PC-9 (cell line): Measurements from ENCODE around the gene SCAF4. TPM values are rescaled to one million over a fixed set of nuclear protein-coding genes. Genes with fewer than 3 reads are reported as not detected.
"Not testable (repeated sequence)": the region's sequence is repeated elsewhere in the genome, so short reads cannot be mapped to it uniquely, and the experiment has no call there.

Experiments used
- BruUV-seq: library from RNA; stranded (reverse); fragments of 400-500 nt; replicated peaks from 2 replicates; lab custom pipeline; 2021; lab: Mats Ljungman, UMichigan
- CTCF ChIA-PET: fragments of 300-600 bp; sonication (Branson Sonifier 250); formaldehyde crosslinking; loops from one replicate; lab custom pipeline; 2022; ENCODE audit warnings: antibody characterized with exemption; lab: Charles Lee
- POLR2A ChIA-PET: fragments of 300-600 bp; sonication (Branson Sonifier 250); formaldehyde crosslinking; loops from one replicate; lab custom pipeline; 2022; ENCODE audit warnings: antibody characterized with exemption; ENCODE audit not compliant: unreplicated experiment; lab: Charles Lee
- DNase-seq, 2 experiments: peaks; one replicate each; pipeline versions ENCODE4 v3.0.0 to v3.0.0-alpha.2; 2015 to 2022; ENCODE audit warnings: mixed read lengths in 1 of 2
- H2AFZ ChIP-seq: fragments of 200-600 bp; sonication (generic); 2 replicates; pipeline ENCODE4 v1.8.1; 2017; ENCODE audit warnings: antibody characterized with exemption
- H3F3A ChIP-seq: fragments of 200-600 bp; sonication (generic); 2 replicates; pipeline ENCODE4 v1.8.1; 2017; ENCODE audit warnings: antibody characterized with exemption, mild to moderate bottlenecking, low read depth; ENCODE audit not compliant: insufficient read depth
- H3K27ac ChIP-seq: fragments of 200-600 bp; sonication (generic); 2 replicates; pipeline ENCODE4 v1.6.1; 2016; ENCODE audit warnings: mixed run types
- H3K27me3 ChIP-seq: fragments of 200-600 bp; sonication (generic); 2 replicates; pipeline ENCODE4 v1.6.1; 2016; ENCODE audit warnings: low read depth, mixed run types; ENCODE audit not compliant: insufficient read depth
- H3K36me3 ChIP-seq: fragments of 200-600 bp; sonication (generic); 2 replicates; pipeline ENCODE4 v1.6.1; 2016; ENCODE audit warnings: low read depth, mixed run types
- H3K4me1 ChIP-seq: fragments of 200-600 bp; sonication (generic); replicated peaks from 2 replicates; pipeline ENCODE4 v1.6.1; 2016; ENCODE audit warnings: mixed run types; ENCODE audit not compliant: insufficient read depth
- H3K4me2 ChIP-seq: fragments of 200-600 bp; sonication (generic); 2 replicates; pipeline ENCODE4 v1.6.1; 2017; ENCODE audit warnings: mixed run types
- H3K4me3 ChIP-seq: fragments of 200-600 bp; sonication (generic); 2 replicates; pipeline ENCODE4 v1.6.1; 2016; ENCODE audit warnings: mixed run types
- H3K79me2 ChIP-seq: fragments of 200-600 bp; sonication (generic); 2 replicates; pipeline ENCODE4 v1.6.1; 2017; ENCODE audit warnings: low read depth, mixed run types
- H3K9me2 ChIP-seq: fragments of 200-600 bp; sonication (generic); 2 replicates; pipeline ENCODE4 v1.8.1; 2017; ENCODE audit warnings: mild to moderate bottlenecking; ENCODE audit not compliant: insufficient read depth
- H3K9me3 ChIP-seq: fragments of 200-600 bp; sonication (generic); 2 replicates; pipeline ENCODE4 v1.8.1; 2016; ENCODE audit warnings: low read depth; ENCODE audit not compliant: insufficient read depth
- H4K20me1 ChIP-seq: fragments of 200-600 bp; sonication (generic); 2 replicates; pipeline ENCODE4 v1.8.1; 2017; ENCODE audit not compliant: insufficient read depth
- EZH2 ChIP-seq: fragments of 200-600 bp; sonication (generic); IDR thresholded peaks from 2 replicates; pipeline ENCODE4 v1.8.0; 2017; ENCODE audit warnings: antibody characterized with exemption, low read depth
- intact Hi-C: fragments of 100-400 bp; cut with micrococcal nuclease; formaldehyde crosslinking; loops from one replicate; pipeline ENCODE4 v1.10.0; 2022; ENCODE audit not compliant: unreplicated experiment
- total RNA-seq: library from RNA; stranded (reverse); gene quantifications from 2 replicates; pipeline ENCODE4 v1.2.3, GENCODE V29; 2021
- TF ChIP-seq, protein P1 (sequence below): fragments of 200-600 bp; sonication (generic); conservative IDR thresholded peaks from 2 replicates; pipeline ENCODE4 v1.6.1; 2017; ENCODE audit warnings: mixed run types, antibody characterized with exemption, mild to moderate bottlenecking, moderate library complexity

Gene SCAF4
- total RNA-seq, 1 experiment from 2014 or later = 30.0 TPM

GRCh38 chr21:31641416-31641922, 90.4 kb downstream of the SCAF4 start:
- Histone ChIP-seq H3K9me2 (no peaks in the 10 kb centered on the region), H3K36me3 (no peaks in the 10 kb centered on the region), H2AFZ (no peak overlapping the region), H3K4me2 (no peak overlapping the region), H4K20me1 (no peaks in the 10 kb centered on the region), H3K79me2 (no peaks in the 10 kb centered on the region), H3K9me3 (no peaks in the 10 kb centered on the region), H3K4me1 (no peaks in the 10 kb centered on the region), H3F3A (no peaks in the 10 kb centered on the region), H3K27ac (no peak overlapping the region), H3K4me3 (no peak overlapping the region), H3K27me3 (no peaks in the 10 kb centered on the region)
- no TSS peak for BruUV-seq
- TF ChIP-seq EZH2 = no peak
- TF ChIP-seq, protein P1, sequence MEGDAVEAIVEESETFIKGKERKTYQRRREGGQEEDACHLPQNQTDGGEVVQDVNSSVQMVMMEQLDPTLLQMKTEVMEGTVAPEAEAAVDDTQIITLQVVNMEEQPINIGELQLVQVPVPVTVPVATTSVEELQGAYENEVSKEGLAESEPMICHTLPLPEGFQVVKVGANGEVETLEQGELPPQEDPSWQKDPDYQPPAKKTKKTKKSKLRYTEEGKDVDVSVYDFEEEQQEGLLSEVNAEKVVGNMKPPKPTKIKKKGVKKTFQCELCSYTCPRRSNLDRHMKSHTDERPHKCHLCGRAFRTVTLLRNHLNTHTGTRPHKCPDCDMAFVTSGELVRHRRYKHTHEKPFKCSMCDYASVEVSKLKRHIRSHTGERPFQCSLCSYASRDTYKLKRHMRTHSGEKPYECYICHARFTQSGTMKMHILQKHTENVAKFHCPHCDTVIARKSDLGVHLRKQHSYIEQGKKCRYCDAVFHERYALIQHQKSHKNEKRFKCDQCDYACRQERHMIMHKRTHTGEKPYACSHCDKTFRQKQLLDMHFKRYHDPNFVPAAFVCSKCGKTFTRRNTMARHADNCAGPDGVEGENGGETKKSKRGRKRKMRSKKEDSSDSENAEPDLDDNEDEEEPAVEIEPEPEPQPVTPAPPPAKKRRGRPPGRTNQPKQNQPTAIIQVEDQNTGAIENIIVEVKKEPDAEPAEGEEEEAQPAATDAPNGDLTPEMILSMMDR = no peak
- POLR2A ChIA-PET = no interaction called here
- CTCF ChIA-PET = no interaction called here
- no peak for DNase-seq
- intact Hi-C loops = no loop called here

GRCh38 chr21:31636874-31637273, 95.0 kb downstream of the SCAF4 start:
- H3K27me3 ChIP-seq = no peaks in the 10 kb centered on the region
- H3K4me3 ChIP-seq = no peak overlapping the region
- H3F3A ChIP-seq = no peaks in the 10 kb centered on the region
- H2AFZ ChIP-seq = no peak overlapping the region
- no peaks in the 10 kb centered on the region for H3K36me3 ChIP-seq
- no peaks in the 10 kb centered on the region for H3K4me1 ChIP-seq
- H3K27ac ChIP-seq = no peak overlapping the region
- no peaks in the 10 kb centered on the region for H3K9me2 ChIP-seq
- H3K79me2 ChIP-seq = no peaks in the 10 kb centered on the region
- no peaks in the 10 kb centered on the region for H3K9me3 ChIP-seq
- ChIA-PET CTCF (no interaction called here), POLR2A (no interaction called here)
- H3K4me2 ChIP-seq = no peak overlapping the region
- no peak for DNase-seq
- intact Hi-C loops = no loop called here
- no peaks in the 10 kb centered on the region for H4K20me1 ChIP-seq
- BruUV-seq = no TSS peak
- TF ChIP-seq EZH2 = no peak
- TF ChIP-seq, protein P1 = no peak

DNA sequence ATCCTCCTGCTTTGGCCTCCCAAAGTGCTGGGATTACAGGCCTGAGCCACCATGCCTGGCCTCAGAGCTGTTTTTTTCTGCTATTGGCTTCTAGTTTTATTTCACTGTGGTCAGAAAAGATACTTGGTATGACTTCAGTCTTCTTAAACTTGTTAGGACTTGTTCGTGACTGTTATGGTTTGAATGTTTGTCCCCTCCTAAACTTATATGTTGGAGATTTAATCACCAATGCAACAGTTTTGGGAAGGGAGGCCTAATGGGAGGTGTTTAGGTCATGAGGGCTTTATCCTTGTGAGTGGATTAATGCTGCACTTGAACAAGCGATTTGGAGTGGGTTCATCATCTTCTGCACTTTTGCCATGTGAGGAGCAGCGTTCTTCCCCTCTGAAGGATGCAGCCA, 96.9 kb downstream of the SCAF4 start:
- Histone ChIP-seq H4K20me1 (no peaks in the 10 kb centered on the region), H3K79me2 (no peaks in the 10 kb centered on the region), H3K9me2 (no peaks in the 10 kb centered on the region), H3K27ac (no peak overlapping the region), H3K4me2 (no peak overlapping the region), H3K9me3 (no peaks in the 10 kb centered on the region), H3K4me3 (no peak overlapping the region), H2AFZ (no peak overlapping the region), H3F3A (peaks cover 4% of the 10 kb centered on the region; the same call in 1 of the 2 replicates), H3K36me3 (no peaks in the 10 kb centered on the region), H3K4me1 (peaks cover 7% of the 10 kb centered on the region; the same call in 1 of the 2 replicates), H3K27me3 (no peaks in the 10 kb centered on the region)
- TF ChIP-seq EZH2 = no peak
- intact Hi-C loops = no loop called here
- ChIA-PET POLR2A (no interaction called here), CTCF (no interaction called here)
- BruUV-seq = no TSS peak
- DNase-seq = no peak

DNA sequence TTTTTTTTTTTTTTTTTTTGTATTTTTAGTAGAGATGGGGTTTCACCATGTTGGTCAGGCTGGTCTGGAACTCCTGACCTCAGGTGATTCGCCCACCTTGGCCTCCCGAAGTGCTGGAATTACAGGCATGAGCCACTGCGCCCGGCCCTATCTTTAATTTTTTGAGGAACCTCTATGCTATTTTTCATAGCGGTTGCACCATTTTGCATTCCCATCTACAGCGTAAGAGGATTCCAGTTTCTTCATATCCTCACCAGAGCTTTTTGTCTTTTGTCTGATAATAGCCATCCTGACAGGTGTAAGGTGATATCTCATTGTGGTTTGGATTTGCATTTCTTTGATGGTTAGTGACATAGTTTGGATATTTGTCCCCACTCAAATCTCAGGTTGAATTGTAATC, 100.0 kb downstream of the SCAF4 start:
- H3K27me3 ChIP-seq, H3K4me2 ChIP-seq, H3K9me2 ChIP-seq, H3K36me3 ChIP-seq, H2AFZ ChIP-seq, H3K27ac ChIP-seq, POLR2A ChIA-PET, H4K20me1 ChIP-seq, intact Hi-C loops, H3K79me2 ChIP-seq, H3K9me3 ChIP-seq, H3K4me3 ChIP-seq, DNase-seq, BruUV-seq: not testable (repeated sequence)
- H3K4me1 ChIP-seq = peaks cover 15% of the 10 kb centered on the region
- CTCF ChIA-PET = interaction anchor here (0.7 kb wide), 1 partner anchor 442 kb away, joined by 5 read pairs; no protein-coding TSS in a partner anchor
- H3F3A ChIP-seq = peaks cover 12% of the 10 kb centered on the region; the same call in 1 of the 2 replicates
